GM04504 (cell line): Measurements from ENCODE around the gene NHLH1.

Experiments
- DNase-seq: peaks from one replicate; pipeline ENCODE4 v3.0.0-alpha.2; 2012; ENCODE audit warnings: low read depth

Gene NHLH1

DNA sequence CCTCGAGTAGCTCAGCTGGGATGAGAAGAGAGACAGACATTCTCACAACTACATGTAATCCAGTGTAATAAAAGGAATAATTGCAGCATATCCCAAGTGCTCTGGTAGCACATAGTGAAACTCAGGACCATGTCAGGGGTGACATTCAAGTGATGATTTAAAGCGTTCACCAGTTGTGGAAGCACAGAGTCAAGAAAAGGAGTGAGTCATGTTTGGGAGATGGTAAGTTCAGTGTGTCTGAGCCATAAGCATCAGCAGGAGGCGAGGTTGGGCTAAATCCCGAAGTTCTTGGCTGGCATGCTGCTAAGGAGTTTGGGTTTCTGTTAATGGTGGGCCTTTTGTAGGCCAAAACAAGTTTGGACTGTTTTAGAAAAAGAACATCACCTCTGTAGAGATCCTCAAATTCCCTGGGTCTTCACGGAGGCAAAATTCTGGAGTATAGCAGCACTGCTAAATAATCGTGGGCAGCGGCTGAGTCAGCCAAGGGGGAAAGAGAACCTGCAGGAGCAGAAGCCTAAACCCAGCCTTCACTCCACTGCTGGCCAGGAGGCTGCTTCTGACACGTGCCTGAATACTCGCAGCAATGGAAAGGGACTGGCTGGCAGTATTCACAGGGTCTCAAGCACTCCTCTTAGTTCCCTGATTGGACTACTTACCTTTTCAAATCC lies 7.2 kb upstream of the NHLH1 start:
- DNase-seq, result no peak

DNA sequence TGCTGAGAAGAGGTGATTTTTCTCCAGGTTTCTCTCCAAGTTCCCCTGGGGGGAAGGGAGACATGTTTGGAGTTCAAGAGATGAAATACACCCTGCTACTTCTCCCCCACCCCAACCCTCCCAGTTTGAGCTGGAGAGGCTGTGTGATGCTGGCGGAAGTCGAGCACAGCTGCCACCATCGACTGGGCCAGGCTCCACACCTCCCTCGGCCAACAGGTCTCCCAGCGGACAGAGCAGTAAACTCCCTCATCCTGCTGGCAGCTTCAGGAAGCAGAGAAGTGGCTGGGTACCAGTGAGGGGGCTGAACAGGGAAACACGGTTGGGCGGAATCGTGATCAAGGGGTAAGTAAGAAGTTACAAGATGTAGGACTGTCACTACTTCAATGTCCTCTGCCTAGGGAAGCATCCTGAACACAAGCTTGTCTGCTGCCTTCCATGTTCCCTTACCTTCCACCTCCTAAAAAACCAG lies 6.6 kb upstream of the NHLH1 start:
- no peak for DNase-seq

DNA sequence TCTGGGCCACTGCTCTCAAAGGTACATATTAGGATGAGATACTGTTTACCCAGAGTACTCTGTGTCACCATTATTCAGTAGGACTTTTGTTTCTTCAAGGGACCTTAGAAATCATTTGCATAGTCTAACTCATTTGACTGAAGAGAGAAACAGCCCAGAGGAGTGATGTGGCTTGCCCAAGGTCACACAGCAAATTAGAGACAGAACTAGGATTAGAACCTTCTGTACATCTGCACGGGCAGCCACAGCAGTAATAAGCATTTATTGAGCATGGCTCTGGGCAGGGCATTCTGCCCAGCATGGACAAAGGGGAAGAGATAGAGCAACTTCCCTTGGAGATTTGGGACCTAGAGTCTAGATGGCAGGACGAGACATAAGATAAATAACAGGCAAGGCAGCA lies 5.7 kb upstream of the NHLH1 start:
- no peak for DNase-seq

DNA sequence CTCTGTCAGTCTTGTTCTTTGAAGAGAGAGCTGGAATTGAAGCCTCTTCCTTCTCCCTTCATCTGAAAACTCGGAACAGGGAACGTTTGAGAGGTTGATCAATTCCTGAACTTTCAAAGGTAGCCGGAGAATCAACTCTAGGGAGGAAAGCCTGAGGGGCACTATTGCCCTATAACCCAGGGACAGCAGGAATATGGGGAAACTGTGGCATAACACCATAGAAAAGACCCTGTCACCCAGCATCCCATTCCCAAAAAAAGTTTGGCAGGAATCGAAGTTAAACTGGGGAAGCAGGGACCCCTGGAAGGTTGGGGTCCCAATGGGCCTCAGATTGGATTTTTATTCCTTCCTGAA lies 5.1 kb upstream of the NHLH1 start:
- DNase-seq, result no peak

DNA sequence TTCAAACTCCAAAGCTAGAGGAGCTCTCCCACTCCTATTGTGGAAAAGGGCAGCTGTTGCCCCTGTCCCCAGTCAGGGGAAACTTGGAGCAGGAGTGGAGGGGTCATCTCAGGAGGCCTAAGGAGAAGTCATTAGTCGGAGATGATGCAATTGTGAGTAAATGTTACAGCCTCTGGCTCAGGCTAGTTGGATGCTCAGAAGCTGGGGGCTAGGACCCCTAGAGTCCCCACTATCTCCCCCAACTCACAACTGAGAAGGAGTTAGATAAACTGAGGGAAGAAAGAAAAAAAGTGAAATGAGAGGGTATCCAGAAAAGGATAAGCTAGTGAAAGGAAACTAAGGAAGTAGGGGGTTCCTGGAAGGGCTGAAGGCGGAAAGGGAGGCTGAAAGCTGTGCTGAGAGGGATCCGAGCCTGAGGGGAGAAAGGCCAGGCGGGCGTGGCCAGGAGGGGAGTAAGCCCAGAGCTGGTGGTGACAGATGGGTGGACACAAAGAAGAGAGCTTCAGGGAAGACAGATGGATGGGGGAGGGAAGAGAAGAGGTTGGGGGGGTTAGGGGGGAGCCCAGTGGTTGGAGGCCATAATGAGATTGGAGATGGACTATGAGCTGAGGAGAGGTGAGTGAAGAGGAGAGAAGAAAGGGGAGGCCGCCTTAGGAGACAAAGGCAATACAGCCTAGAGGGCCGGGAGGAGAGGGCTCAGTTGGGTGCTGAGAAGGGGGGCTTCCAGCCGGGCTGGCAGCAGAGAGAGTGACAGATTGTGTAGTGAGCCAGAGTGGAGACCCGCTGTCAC lies 4.5 kb upstream of the NHLH1 start:
- DNase-seq, result no peak

DNA sequence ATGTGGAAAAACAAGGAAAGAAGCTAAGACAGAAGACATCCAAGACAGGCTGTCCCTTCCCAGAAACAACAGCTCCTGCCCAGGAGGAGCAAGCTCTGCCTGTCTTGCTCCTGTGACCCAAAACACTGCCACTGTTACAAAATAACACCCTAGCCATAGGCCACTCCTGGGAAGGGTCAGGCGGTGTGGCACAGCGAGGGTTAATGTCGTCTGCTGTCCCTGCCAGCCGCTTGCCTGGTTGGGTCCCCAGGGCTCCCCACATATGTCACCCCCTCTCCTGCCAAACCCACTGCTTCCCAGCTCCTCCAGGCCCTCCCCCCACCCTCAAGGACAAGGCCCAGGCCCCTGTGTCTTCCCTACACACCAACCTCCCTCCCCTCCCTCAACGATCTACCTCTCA lies 3.9 kb upstream of the NHLH1 start:
- no peak for DNase-seq

DNA sequence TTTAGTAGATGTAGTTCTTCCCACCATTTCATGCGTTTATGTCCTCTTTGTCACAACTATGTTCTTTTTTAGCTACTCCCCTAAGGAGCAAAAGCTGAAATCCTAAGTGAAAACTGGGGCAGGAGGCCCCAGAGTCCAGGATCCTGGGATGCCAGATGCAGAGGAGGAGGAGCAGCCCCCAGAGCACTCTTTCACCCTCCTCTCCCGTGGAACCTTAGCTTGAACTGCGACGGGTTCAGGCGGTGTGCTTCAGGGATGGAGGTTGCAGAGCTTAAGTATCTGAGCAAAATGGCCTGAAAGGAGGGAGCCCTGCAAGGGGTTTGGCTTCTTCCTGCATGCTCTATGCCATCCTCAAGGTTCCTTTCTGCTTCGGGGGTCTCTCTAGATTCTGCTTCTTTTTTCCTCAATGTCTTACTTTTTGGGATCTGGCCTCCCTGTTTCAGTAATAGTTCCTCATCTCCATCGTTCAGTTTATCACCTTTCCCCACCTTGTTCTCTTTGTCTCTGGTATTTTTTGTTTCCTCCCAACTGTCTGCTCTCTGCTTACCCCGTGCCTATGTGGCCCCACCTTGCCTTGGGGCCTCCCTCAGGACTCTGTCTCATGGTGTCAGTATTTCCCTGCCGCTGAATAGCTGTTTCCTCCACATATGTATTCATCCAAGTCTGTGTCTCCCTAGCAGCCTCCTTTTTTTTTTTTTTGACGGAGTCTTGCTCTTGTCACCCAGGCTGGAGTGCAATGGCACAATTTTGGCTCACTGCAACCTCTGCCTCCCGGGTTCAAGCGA lies 2.7 kb upstream of the NHLH1 start:
- DNase-seq, result no peak

DNA sequence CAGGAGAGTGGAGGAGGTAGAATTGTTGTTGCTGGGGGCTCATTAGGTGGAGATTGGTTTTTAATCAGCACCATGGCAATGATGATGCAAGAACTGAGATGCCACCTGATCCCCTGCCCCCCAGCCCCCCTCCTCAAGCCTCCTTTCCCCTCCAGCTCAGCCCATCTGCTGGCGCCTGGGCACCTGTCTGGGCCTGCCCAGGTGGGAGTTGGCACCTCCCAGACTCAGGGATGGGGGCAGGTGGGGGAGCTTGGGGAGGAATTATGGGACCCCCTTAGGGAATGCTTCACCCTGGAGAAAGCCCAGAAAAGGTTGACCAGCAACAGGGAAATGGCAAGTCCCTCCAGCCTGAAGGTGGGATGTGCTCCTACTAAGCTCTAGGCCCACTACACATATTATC lies 1.5 kb upstream of the NHLH1 start:
- no peak for DNase-seq

DNA sequence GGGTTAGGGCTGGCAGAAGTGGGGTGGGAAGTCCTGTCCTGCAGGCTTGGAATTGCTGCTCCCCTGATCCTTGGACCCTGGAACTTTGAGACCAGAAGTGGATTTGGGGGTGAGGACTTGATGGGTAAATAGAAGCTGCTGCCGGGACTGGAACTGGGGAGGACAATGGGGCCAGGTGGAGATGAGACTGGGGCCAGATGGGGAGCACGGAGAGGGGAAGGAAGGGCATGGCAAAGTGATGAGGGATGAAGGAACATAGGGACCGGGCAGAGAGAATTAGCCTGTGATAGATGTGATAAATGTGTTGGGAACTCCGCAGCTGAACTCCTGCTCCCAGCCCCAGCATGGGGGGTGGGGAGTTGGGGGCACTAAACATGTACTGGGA lies 637 bp downstream of the NHLH1 start:
- no peak for DNase-seq

DNA sequence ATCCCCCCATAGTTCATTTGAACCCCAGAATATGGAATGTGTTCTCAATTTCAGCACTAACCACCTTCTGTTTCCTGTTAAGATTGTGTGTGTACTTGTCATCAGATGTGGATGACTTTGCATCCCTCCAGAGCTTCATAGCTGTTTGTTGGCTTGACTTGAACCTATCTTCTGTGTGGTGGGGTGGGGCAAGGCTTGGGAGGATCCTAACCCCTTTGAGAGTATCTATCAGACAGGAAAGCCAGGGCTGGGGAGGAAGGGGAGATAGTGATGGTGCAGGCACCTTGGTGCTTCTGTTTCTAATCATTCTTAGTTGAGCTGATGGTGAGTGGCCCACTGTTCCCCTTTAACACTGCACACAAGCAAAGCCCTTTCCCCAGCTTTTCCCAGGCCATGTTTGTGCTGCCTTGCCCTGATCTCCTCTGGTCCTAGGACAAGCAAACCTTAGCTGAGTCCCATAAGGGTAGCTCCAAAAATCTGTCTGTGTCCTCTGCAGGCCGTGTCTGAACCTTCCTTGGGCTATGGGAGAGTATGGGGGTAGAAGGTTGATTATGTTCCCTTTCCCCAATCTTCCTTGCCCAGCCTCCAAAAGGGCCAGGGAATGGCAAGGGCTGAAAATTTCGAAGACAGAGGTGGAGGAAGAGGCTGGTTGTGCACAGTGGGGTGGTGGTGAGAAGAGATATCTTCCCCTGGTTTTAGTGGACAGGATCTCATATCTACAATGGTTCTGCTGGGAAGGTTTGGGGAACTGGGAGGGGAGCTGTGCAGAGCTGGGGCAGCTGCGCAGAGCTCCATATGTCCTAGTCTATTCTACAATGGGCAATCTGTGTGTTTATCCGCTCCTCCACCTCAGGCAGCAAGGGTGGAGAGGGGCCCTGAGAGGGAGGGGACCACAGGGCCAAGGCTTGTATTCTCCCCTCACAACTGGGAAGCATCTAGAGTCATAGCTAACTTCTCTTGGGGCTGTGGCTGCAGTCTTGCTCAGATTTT lies 1.4 kb downstream of the NHLH1 start:
- no peak for DNase-seq

DNA sequence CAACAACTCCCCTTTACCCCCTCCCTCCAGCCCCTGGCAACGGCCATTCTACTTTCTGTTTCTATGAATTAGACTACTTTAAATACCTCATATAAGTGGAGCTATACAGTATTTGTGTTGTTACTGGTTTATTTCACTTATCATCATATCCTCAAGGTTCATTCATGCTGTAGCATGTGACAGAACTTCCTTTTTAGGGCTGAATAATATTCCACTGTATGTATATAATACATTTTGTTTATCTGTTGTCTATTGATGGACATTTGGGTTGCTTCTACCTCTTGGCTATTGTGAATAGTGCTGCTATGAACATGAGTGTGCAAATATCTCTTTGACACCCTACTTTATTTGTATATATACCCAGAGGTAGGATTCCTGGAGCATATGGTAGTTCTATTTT lies 2.2 kb downstream of the NHLH1 start:
- no peak for DNase-seq

DNA sequence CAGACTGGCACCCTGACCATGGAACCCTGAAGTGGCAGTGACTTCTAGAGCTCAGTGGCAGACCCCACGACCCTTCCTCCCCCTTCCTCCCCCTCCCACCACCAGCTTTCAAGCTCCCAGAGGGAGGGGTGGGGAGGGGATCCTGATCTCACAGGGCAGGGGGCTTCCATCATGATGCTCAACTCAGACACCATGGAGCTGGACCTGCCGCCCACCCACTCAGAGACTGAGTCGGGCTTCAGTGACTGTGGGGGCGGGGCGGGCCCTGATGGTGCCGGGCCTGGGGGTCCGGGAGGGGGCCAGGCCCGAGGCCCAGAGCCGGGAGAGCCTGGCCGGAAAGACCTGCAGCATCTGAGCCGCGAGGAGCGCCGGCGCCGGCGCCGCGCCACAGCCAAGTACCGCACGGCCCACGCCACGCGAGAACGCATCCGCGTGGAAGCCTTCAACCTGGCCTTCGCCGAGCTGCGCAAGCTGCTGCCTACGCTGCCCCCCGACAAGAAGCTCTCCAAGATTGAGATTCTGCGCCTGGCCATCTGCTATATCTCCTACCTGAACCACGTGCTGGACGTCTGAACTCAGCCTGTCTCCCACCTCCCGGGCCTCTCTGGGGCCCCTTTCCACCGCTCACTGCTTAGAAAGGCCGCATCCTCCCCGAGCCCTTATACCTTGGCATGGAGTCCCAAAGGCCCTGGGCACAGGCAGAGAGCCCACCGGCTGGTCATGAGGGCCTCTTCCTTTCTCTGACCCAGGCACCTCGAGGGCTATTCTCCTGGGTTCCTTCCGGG lies 3.9 kb downstream of the NHLH1 start:
- DNase-seq, result no peak

DNA sequence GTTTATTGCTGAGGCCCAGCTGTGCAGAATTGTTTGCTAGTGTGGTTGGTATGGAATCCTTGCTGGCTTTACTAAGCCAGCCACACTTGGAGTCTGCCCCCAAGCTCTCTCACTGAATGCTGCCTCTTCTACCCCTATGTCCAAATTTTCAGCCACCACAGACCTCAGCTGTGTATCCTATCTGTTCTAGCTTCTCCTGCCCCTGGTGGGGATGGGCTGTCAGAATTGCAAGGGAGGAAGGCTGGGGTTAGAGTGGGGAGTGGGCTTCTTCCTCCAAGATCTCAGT lies 4.4 kb downstream of the NHLH1 start:
- no peak for DNase-seq

DNA sequence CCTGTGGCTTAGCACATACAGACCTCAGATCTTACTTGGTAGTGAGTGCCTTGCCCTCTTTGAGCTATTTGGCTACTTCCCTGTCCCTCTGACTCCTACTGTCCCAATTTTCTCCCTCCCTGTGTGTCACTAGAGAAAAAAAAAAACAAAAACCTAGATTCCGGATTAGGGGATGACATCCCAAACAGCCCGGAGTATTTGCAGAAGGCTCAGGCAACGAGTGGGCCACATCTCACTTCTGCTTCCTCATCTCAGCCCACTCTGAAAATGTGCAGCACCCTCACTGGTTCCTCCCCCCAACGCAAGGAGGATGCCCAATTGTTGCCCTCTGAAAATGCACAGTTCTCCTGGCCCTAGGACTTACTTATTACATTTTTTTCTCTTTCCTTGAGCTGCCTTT lies 4.9 kb downstream of the NHLH1 start:
- no peak for DNase-seq

DNA sequence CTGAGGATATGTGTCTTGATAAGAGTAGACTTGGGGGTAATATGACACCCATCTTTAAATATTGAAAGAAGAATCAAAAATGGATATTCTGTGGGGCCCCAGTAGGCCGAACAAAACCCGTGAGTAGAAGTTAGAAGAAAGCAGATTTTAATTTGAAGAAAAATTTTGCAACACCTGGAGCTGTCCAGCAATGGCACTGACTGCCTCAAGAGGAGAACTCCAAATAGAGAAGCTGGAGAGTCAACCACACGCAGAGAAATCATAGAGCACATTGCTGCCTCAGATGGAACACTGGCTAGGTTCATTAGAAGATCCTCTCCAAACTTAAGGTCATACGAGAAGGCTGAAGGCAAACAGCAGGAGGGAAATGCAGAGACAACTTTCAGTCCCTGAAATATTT lies 6.8 kb downstream of the NHLH1 start:
- DNase-seq, result no peak

DNA sequence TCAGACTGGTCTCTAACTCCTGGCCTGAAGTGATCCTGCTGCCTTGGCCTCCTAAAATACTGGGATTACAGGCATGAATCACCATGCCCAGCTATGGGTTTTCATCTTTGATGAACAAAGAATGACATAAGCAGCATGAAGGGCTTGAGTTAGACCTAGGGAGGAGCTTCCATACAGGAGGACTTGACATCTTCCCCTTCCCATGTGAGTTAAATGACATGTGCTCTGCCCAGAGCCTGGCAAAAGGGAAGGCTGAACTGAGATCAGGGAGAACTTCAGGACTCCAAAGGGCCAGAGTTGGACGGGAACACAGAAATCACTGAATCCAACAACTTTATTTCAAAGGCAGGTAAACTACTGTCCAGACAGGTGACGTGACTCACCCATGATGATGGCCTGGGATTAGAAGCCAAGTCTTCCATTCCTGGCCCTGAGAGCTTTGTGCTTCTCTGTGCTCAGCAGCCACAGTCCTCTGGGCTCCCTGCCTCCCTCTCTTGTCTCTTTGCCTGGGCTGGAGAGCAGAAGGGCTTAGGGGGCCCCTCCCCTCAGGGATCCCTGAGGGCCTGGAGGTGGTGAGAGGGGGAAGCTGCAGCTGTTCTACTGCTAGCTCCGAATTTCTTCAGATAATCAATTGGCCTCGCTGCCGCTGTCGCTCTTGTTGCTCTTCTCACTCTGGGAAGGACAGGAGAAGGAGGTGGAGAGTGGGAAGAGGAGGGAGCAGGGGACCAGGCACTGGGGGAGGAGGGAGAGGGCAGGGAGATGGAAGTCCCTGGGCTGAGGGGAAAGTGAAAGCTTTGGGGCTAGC lies 7.6 kb downstream of the NHLH1 start:
- no peak for DNase-seq

DNA sequence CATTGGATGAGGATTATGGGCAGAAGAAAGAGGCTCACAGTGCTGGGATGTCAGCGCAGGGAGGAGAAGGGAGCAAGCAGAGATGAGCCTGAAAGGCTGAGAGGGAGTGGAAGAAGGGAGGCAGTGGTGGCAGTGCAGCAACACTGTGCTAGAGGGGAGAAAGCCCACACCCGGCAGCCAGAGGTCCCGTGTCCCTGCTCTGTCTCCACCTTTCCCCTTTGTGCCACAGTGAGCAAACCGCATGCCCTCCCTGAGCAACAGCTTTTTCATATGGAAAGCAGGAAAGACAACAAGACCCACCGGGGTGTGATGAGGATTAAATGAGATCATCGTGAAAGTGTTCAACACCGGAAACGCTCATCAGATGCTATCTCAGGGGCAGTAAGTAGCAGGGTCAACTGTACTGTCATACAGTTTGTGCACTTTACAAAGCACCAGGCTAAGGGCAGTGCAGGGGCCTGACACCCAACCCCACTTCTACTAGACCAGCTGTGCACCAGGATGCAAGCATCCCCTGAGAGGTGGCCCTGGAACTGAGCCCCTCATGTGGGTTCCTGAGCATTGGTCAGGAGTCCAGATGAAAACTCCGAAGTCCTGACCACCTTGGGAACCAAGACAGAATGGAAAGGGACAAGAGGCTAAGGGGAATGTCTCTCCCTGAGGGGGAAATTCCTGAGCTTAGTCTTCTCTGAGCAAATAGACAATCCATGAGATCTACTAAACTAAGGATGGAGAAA lies 9.1 kb downstream of the NHLH1 start:
- DNase-seq, result no peak

DNA sequence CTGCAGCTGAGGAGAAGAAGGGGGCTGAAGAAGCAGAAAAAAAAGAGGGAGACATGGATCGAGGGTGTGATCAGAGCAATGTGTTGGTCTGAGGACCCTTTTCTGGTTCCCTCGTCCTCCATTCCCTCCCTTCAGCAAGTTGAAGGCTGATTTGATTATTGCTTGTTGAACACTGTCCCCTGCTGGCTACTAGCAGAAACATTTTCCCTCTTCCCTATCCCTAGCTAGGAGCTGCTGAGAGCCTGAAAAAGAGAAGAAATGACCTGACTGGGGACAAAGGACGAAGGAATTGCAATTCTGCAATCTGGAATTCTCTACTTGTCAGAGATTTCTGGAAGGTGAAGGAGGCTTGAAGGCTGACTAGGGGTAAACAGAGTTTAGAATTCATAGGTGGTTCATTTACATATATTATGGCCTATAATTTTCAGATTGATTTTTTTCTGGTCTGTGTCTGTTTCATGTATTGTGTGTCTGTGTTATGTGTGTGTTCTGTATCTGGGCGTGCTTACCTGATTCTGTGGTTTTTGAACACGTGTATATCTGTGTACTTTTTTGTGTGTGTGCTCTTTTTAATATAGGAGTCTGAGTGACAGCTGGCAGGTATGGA lies 9.8 kb downstream of the NHLH1 start:
- no peak for DNase-seq

DNA sequence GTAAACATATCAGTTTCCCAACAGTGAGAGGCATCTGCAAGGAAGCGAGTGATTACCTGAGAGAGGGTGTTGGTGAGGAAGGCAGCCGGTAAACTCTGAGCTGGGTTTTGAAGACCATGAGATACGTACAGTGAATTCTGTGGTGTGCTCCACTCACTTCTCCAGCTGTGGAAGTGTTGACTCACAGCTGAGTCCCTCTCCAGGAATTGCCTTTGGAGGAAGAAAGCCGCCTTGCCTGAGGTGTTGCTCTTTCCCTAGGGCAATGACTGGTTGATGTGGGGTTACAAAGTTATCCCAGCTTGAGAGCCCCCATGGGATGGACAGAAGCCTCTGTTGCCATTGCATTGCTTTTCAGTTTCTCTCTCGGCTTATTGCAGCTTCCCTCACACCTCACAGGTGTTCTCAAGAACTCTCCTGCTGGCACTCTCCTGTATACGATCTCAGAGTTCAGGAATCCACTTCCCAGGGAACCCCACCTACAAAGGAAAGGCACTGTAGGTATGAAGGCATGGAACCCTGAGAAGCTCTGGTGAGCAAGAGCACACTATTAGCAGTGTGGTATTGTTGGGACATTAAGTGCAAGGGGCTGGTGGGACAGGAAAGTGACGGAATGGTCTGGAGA lies 10.8 kb downstream of the NHLH1 start:
- DNase-seq, result no peak
